ENCODE results near the gene NDUFS5.

DNA sequence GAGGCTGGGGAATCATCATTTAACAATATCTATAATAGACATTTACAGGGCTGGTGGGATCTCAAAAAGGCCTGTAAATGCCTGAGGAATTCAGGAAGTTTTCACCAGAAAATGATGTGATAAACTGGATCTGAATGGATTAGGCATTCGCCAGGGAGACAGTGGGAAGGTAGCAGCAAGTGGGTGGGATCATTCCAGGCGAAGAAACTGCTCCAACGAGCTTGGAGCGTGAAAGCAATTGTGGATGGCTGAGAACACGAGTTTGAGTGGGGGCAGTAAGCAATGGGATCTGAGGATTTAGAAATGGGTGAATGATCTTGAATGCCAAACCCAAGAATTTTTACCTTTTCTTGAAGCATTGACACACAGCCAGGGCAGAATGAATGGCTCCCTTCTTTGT, 8.9 kb upstream of the NDUFS5 start:
- TF ChIP-seq, protein P1, sequence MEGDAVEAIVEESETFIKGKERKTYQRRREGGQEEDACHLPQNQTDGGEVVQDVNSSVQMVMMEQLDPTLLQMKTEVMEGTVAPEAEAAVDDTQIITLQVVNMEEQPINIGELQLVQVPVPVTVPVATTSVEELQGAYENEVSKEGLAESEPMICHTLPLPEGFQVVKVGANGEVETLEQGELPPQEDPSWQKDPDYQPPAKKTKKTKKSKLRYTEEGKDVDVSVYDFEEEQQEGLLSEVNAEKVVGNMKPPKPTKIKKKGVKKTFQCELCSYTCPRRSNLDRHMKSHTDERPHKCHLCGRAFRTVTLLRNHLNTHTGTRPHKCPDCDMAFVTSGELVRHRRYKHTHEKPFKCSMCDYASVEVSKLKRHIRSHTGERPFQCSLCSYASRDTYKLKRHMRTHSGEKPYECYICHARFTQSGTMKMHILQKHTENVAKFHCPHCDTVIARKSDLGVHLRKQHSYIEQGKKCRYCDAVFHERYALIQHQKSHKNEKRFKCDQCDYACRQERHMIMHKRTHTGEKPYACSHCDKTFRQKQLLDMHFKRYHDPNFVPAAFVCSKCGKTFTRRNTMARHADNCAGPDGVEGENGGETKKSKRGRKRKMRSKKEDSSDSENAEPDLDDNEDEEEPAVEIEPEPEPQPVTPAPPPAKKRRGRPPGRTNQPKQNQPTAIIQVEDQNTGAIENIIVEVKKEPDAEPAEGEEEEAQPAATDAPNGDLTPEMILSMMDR (tag by site-specific recombination; IDR thresholded peaks at IDR 0.05): no peak
- TF ChIP-seq ZNF660 (tag by site-specific recombination; IDR thresholded peaks at IDR 0.05): no peak
- no peak for TF ChIP-seq ZBTB11 (tag by site-specific recombination; conservative IDR thresholded peaks at IDR 0.05; ENCODE audit: low read depth)
- TF ChIP-seq ZNF223 (tag by site-specific recombination; IDR thresholded peaks at IDR 0.05): no peak
- TF ChIP-seq SETDB1 (IDR thresholded peaks at IDR 0.05; ENCODE audit: insufficient read length, low read length): no peak
- TF ChIP-seq ZNF214 (tag by site-specific recombination; IDR thresholded peaks at IDR 0.05; ENCODE audit: borderline replicate concordance): no peak
- TF ChIP-seq ZNF398 (tag by site-specific recombination; IDR thresholded peaks at IDR 0.05): no peak
- no peak for TF ChIP-seq ZFP41 (tag by site-specific recombination; IDR thresholded peaks at IDR 0.05; ENCODE audit: borderline replicate concordance)
- no peak for TF ChIP-seq ZNF114 (tag by site-specific recombination; IDR thresholded peaks at IDR 0.05)
- TF ChIP-seq YY1 (tag by site-specific recombination; IDR thresholded peaks at IDR 0.05): no peak
- TF ChIP-seq ZNF335 (tag by site-specific recombination; conservative IDR thresholded peaks at IDR 0.05): no peak
- TF ChIP-seq ZNF174 (tag by site-specific recombination; IDR thresholded peaks at IDR 0.05): no peak
- no peak for TF ChIP-seq ZNF433 (tag by site-specific recombination; IDR thresholded peaks at IDR 0.05; ENCODE audit: low read depth)
